Stimulated activated CD8-positive, alpha-beta memory T cell treated with anti-CD3 and anti-CD28 coated beads, Interleukin-2, amount 100 ng/mL, for 1 hour (primary cell): ENCODE measurements around the gene DSG3.

Experiments used
- DNase-seq, 2 donors: peaks; one replicate each; pipeline ENCODE4 v3.0.0-alpha.2; 2020; ENCODE audit warnings: low read depth in 2 of 2

DSG3 gene

GRCh38 chr18:31430072-31430471 lies 17.5 kb upstream of the DSG3 start:
- DNase-seq: no peak

- no peak for DNase-seq
These were observed 17.0 kb upstream of the DSG3 start for GRCh38 chr18:31430554-31430953.

GRCh38 chr18:31432316-31432715 lies 15.2 kb upstream of the DSG3 start:
- no peak for DNase-seq

GRCh38 chr18:31436825-31437224 lies 10.7 kb upstream of the DSG3 start:
- no peak for DNase-seq

- DNase-seq: no peak
These were observed 9.1 kb upstream of the DSG3 start for GRCh38 chr18:31438402-31438801.

- DNase-seq: no peak
These were observed 7.7 kb upstream of the DSG3 start for GRCh38 chr18:31439807-31440325.

- DNase-seq: no peak
These were observed 6.8 kb upstream of the DSG3 start for GRCh38 chr18:31440787-31441186.

GRCh38 chr18:31441493-31441892 lies 6.0 kb upstream of the DSG3 start:
- DNase-seq: no peak

- DNase-seq: no peak
These were observed 3.4 kb upstream of the DSG3 start for GRCh38 chr18:31444142-31444541.

GRCh38 chr18:31445908-31446307 lies 1.6 kb upstream of the DSG3 start:
- no peak for DNase-seq

- no peak for DNase-seq
These were observed 687 bp upstream of the DSG3 start for GRCh38 chr18:31446854-31447253.

GRCh38 chr18:31450409-31450808 lies 2.9 kb downstream of the DSG3 start:
- no peak for DNase-seq

- no peak for DNase-seq
These were observed 4.1 kb downstream of the DSG3 start for GRCh38 chr18:31451625-31452024.

GRCh38 chr18:31454066-31454708 lies 6.6 kb downstream of the DSG3 start:
- no peak for DNase-seq

- no peak for DNase-seq
These were observed 22.1 kb downstream of the DSG3 start for GRCh38 chr18:31469629-31470028.

- no peak for DNase-seq
These were observed 31.1 kb downstream of the DSG3 start for GRCh38 chr18:31478688-31479087.

GRCh38 chr18:31482051-31482450 lies 34.5 kb downstream of the DSG3 start:
- no peak for DNase-seq

GRCh38 chr18:31483396-31483795 lies 35.9 kb downstream of the DSG3 start:
- no peak for DNase-seq

- no peak for DNase-seq
These were observed 36.9 kb downstream of the DSG3 start for GRCh38 chr18:31484461-31484860.

- DNase-seq: no peak
These were observed 38.6 kb downstream of the DSG3 start for GRCh38 chr18:31486165-31486564.

- no peak for DNase-seq
These were observed 39.9 kb downstream of the DSG3 start for GRCh38 chr18:31487246-31488015.

- DNase-seq: no peak
These were observed 41.8 kb downstream of the DSG3 start for GRCh38 chr18:31489311-31489710.

- DNase-seq: no peak
These were observed 42.8 kb downstream of the DSG3 start for GRCh38 chr18:31490387-31490786.
